ENCODE results near the gene KLC3. TPM values are rescaled to one million over a fixed set of nuclear protein-coding genes. Genes with fewer than 3 reads are reported as not detected.
"Not testable (repeated sequence)": the region's sequence is repeated elsewhere in the genome, so short reads cannot be mapped to it uniquely, and the experiment has no call there.

Gene KLC3
- total RNA-seq, 1 donor from 2014 or later = 0.13 TPM

- DNase-seq (ENCODE audit: low read depth in 2 of 2) = no peak
Observed at GRCh38 chr19:45315304-45315703, 25.2 kb upstream of the KLC3 start.

GRCh38 chr19:45320997-45321775 is 19.4 kb upstream of the KLC3 start:
- no peak for DNase-seq (ENCODE audit: low read depth in 2 of 2)

- DNase-seq (ENCODE audit: low read depth in 2 of 2) = no peak
Observed at GRCh38 chr19:45321848-45322247, 18.7 kb upstream of the KLC3 start.

DNA sequence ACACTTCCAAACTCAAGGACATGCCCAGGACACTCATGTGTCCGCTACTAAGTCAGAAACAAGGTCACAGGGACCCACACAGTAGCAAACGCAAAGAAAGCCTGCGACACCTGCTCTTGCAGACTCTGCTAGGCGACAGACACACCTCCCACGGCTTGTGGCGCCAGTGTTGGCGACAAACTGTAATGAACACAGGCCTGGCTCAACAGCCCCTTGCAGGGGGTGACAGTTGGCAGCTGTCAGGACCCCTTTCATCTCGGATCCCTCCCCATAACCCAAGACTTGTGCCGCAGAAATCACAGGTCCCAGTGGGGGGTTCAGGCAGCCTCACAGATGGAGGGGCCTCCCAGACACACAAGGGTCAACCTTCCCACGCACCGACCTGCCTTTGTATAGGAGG is 18.2 kb upstream of the KLC3 start:
- DNase-seq (ENCODE audit: low read depth in 2 of 2) = no peak

GRCh38 chr19:45322744-45323281 is 17.7 kb upstream of the KLC3 start, which contains the start of gene CKM:
TSS of gene CKM (minus strand) at chr19:45322875. CDS start at chr19:45319713, 3,162 bp downstream.
- no peak for DNase-seq (ENCODE audit: low read depth in 2 of 2)

DNA sequence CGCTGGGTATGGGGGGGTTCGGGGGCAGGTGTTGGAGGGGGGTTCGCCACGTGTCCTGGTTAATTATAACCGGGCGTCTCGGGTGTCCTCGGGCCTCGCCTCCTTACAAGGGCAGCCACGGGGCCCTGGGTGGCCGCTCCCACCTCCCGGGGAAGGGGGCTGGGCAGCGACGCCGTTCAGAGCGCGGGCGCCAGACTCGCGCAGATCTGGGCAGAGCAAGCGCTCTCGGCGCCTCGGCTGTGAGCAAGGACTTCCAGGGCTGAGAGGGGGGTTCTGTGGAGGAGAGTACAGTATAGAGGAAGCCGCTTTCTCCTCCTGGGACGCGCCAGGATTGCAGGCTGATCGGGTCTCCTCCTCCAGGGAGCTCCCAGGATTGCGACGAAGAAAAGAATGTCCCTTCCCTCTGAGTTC is 16.9 kb upstream of the KLC3 start:
- DNase-seq (ENCODE audit: low read depth in 2 of 2) = no peak

GRCh38 chr19:45324349-45324907 is 16.1 kb upstream of the KLC3 start:
- no peak for DNase-seq (ENCODE audit: low read depth in 2 of 2)

DNA sequence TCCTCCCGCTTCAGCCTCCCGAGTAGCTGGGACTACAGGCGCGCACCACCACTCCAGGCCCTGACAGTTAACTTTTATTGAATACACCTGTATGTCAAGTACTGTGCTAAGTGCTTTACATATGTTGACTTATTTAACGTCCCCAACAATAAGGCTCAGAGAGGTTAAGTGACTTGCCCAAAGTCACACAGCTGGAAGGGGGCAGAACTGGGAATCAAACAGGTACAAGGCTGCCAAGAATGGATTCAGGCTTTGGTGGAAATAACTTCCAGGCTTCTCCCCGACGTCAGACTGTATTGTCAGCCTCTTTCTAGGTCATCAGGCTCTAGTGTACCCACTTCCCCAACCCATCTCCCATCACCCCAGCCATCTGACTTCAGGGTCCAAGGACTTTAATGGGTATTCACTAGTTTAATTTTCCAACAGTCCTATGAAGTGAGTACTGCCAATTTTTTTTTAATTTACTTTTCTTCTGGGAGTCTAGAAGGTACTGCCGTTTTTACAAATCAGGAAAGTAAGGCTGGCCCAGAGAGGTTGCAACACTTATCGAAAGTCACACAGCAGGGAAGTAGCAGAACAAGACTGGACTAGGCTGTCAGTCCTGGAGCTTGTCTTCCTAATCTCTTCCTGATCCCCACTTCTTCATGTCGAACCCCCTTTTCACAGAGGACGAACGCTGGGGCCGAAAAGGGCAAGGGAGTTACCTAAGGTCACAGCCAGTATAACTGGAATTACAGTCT is 13.0 kb upstream of the KLC3 start:
- DNase-seq (ENCODE audit: low read depth in 2 of 2) = no peak

- DNase-seq (ENCODE audit: low read depth in 2 of 2) = no peak
Observed at GRCh38 chr19:45331411-45331810, 9.1 kb upstream of the KLC3 start.

DNA sequence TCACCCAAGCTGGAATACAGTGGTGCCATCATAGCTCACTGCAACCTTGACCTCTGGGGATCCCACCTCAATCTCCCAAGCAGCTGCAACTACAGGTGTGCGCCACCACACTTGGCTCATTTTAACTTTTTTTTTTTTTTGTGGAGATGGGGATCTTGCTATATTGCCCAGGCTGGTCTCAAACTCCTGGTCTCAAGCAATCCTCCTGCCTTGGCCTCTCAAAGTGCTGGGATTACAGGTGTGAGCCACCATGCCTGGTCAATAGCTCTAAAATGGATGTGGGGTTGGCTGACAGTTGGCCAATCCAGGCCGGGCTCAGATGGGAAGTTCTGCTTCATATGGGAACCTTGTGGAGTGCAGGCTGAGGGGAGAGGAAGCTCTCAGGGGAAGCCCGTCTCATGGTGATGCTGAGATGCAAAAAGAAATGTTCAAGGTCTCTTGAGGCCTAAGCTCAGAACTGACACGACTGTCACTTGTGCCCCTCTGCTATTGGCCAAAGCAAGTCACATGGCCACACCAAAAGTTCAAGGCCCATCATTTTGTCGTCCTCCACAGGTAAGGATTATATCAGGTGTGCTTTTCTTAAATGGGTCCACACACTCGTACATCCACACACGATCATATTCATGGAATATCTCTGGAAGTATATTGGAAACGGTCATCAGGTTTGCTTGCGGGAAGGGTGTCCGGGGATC is 6.8 kb upstream of the KLC3 start:
- DNase-seq (ENCODE audit: low read depth in 2 of 2) = no peak

- DNase-seq (ENCODE audit: low read depth in 2 of 2) = not testable (repeated sequence)
Observed at GRCh38 chr19:45334881-45335280, 5.7 kb upstream of the KLC3 start.

GRCh38 chr19:45336696-45337251 is 3.8 kb upstream of the KLC3 start:
- DNase-seq (ENCODE audit: low read depth in 2 of 2) = no peak

DNA sequence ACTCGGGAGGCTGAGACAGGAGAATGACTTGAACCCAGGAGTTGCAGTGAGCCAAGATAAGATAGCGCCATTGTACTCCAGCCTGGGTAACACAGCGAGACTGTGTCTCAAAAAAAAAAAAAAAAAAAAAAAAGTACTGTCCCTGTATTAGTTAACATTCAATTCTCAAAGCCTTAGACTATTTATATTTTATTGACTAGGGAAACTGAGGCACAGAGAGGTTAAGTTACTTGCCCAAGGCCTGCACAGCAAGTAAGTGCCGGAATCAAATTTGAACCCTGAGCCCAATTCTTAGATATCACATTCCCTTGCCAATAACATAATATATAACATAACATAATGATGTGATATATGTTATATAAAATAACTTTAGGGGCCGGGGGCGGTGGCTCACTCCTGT is 921 bp upstream of the KLC3 start:
- no peak for DNase-seq (ENCODE audit: low read depth in 2 of 2)

DNA sequence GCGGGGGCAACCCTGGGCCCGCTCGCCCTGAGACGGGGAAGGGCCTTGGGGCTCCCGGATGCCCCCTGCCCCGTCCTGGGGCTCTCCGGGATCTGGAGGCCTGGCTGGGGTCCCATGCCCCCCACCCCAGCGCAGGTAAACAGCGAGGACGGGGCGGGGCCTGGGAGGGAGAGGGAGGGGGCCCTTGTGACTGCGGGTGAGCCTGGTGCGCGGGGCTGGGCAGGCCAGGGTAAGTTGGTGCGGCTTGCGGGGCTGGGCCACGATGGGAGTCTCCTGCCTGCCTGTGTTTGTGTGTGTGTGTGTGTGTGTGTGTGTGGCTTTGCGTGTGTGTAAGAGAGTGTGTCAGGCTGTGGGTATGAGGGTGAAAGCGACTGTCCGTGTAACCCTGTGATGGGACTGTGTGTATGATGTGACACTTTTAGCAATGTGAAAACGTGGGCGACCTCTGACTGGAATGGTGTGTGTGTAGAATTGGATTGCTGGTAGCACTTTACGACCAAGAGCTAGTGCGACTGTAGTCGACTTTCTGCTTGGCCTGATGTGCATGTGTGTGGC is 426 bp downstream of the KLC3 start:
- peak in 1 of 2 donors; percentile 5 for DNase-seq (ENCODE audit: low read depth in 2 of 2)

DNA sequence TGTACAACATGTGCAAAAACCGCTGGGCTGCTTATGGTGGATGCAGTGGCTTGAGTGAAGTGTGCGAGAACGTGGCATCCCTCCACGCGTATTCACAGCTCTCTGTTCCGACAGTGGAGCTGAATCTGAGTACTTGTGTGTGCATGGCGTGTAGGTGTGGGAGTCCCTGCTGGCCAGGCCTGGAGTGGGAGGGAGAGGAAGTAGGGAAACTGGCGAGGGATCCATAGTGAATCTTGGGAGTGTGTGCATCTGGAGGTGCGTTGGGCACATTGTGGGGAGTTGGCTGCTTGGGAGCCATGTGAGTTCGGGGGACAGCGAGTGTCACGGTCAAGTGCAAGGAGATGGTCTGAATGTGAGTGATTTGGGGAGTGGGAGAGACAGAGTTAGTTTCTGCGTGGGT is 2.4 kb downstream of the KLC3 start:
- DNase-seq (ENCODE audit: low read depth in 2 of 2) = no peak

DNA sequence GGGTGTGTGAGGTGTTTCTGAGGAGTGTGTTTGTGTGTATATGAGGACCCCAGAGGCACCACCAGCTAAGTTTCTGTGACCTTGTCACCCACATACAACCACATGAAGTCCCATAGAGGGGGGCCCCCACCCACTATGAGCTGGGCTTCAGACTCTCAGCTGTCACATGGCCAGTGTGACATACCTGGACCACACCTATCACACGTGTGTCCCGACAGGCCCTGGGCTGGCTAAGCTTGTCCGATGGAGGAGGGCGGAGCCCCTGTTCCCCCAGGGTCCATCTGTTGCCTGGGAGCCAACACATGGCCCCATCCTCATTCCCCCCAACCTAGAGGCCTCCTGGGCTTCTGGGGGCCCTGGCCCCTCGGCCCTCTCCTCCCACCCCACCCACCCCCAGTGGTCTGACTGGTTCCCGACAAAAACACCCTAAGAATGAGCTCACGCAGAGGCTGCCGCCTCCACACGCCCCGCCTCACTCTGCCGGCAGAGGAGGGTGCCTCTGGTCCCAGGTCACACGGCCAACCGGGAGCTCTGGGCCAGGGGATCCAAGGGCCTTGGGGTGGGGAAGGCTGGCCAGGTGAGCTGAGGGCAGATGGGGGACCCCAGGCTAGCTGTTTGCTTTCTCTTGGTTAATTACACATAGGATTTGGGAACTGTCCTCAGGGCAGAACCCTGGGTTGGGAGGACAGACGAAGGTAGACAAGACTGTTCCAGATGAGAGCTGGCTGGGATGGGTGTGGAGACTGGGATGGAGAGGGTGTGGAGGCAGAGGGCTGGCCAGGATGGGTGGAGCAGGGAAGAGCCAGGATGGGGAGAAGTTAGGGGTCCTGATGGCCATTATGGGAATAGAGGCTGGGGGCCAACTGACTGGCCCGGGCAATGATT is 4.3 kb downstream of the KLC3 start:
- no peak for DNase-seq (ENCODE audit: low read depth in 2 of 2)

- DNase-seq (ENCODE audit: low read depth in 2 of 2) = no peak
Observed at GRCh38 chr19:45345506-45345860, 4.9 kb downstream of the KLC3 start.

GRCh38 chr19:45346449-45346848 is 5.9 kb downstream of the KLC3 start:
- no peak for DNase-seq (ENCODE audit: low read depth in 2 of 2)

- no peak for DNase-seq (ENCODE audit: low read depth in 2 of 2)
Observed at GRCh38 chr19:45347570-45348366, 7.2 kb downstream of the KLC3 start.

Measured in dermis microvascular lymphatic vessel endothelial cell (primary cell).